GM21825 (cell line): Measurements from ENCODE around the gene STXBP5L.
"Not testable (repeated sequence)": the region's sequence is repeated elsewhere in the genome, so short reads cannot be mapped to it uniquely, and the experiment has no call there.

Experiments used
- ATAC-seq: cut with Tn5 transposase; IDR thresholded peaks from one replicate; pipeline ENCODE4 v1.9.1; 2021; ENCODE audit warnings: mild to moderate bottlenecking, moderate library complexity; ENCODE audit not compliant: unreplicated experiment

STXBP5L gene

GRCh38 chr3:121223116-121223515 is 315.1 kb downstream of the STXBP5L start:
- no peak for ATAC-seq

DNA sequence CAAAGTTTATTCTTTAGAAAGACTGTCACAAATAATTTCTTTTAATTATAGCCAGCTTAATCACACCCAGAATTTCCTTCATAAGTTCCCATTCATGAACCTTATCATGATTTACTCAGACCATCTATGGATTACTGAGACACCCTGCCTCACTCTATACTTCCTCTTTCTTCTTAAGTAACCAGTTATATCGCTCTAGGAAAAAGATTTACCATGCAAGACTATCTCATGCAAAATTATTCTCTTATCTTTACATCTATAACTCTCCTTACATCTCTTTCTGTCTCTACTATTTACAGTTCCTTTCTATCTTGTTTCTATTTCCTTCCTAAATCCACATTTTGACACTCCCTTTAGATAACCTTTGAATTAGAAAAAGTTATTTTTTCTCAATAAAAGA is 321.0 kb downstream of the STXBP5L start:
- no peak for ATAC-seq

GRCh38 chr3:121230194-121230593 is 322.2 kb downstream of the STXBP5L start:
- not testable (repeated sequence) for ATAC-seq

- no peak for ATAC-seq
Observed at GRCh38 chr3:121231872-121232271, 323.9 kb downstream of the STXBP5L start.

DNA sequence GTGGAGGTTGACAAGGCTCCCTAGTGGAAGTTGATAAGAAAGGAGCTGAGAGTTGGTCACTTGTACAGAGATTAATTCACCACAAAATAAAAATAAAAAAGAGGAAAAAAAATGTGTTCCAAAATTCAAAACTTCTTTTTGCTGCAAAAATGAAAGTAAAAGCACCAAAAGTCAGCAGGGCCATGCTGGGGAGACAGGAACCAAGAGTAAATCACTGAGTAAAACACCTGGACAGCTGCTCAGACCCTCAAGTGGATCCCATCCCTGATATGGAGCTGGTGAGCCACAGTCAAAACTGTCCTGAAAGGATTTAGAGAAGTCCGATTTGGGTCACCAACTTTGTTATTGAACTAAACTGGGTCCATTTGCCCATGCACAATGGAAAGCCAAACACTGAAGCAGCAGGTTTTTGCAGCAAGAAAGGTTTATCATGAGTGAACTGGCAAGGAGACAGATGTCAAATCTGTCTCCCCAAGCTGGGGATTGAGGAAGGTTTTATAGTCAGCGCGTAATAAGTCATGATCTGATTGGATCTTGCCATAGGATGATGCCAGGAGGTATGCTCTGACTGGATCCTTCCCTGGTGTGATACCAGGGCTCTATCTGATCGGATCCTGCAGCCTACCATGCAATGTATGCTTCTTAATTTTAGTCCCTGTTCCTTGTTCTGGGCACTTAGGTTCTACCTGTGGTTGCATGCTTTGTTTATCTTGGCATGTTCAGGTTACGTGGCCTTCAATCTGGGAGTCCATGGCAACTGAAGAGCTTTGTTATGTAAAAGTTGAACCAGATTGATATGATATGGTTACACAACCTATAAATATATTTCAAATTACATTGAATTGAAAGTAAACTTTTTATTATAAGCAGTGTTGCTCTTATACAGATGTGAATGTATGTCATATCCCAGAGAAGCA is 324.6 kb downstream of the STXBP5L start:
- ATAC-seq = no peak

DNA sequence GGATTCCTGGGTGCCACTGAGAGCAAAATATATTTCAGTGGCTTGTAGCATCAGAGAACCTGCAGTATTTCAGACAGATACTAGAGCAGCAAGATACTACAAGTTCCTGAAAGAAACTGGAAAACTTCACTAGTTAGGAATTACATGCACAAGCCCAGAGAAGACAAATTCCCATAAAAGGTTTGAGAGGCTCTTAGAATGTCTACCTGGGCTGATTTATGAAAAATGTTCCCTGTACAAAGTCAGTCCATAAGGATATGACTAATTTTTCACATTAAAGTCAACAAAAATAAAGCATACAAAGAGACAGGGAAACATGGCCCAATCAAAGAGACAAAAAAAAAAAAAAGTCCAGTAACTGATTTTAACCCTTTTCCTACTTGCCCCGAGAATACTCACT is 335.2 kb downstream of the STXBP5L start:
- no peak for ATAC-seq

DNA sequence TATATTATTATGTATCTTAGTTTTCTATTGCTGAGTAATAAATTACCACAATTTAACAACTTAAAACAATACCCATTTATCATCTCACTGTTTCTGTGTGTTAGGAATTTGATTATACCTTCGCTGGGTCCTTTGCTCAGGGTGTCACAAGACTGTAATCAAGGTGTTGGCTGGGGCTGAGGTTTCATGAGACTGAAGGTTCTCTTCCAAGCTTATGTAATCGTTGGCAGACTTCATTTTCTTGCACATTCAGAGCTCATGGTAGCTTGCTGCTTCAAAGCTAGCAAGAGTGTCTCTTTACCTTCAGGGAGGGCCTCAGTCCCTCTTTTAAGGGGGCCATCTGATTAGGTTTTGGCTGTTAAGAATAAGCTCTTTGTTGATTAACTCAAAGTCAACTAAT is 344.7 kb downstream of the STXBP5L start:
- ATAC-seq = no peak

GRCh38 chr3:121269389-121269788 is 361.4 kb downstream of the STXBP5L start:
- no peak for ATAC-seq

DNA sequence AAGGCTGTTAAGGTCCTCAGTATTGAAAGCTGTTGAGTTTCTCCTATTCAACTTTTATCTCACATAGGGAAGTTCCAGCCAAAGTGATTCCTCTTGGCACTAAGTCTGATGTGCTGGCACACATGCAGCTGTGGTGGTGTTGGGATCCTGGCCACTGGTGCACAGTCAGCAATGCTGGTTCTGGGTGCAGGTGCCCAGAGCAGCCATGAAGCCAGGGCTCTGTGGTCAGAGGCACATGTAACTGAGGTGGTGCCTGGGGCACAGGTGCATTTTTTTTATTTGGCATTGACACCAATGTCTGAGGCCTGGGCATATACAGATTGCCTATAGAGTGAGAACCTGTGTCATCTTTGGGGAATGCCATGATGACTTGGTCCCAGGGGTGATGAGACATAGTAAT is 366.4 kb downstream of the STXBP5L start:
- no peak for ATAC-seq

- ATAC-seq = no peak
Observed at GRCh38 chr3:121295452-121295851, 387.4 kb downstream of the STXBP5L start.

DNA sequence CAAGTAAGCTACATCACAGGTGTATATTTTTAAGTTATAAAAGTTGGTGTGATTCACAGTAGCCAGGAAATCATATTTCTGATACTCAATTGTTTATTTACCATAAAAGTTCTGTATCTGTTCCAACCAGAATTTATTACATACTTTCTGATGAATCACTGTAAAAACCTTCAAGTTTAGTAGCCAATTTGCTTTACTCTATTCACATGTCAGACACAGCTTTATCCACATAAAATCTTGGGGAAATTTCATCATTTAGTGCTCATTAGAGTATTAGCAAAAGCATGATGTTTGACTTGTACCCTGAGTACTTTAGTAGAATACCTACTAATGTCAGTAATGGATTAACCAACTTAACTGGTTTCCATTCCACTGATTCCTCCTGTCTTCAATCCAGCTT is 388.0 kb downstream of the STXBP5L start:
- no peak for ATAC-seq

GRCh38 chr3:121324320-121324719 is 416.3 kb downstream of the STXBP5L start:
- ATAC-seq = no peak

- no peak for ATAC-seq
Observed at GRCh38 chr3:121330118-121330517, 422.1 kb downstream of the STXBP5L start.

DNA sequence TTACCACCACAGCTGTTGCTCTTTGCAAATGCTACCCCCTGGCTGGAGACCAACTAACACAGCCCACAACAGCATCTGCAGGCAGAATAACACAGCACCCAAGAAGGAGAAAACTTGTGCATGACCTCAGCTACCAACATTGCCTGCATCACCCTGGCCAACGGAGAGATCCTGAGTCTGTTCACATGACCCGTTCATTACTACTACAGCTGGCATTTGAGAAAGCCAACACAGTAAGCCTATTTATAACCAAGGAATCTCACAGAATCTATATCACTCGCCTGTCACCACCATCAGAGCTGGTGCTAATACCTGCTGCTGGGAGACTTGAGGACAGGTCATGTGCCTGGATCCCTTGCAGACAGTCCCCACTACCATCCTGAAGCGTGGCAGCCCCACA is 422.6 kb downstream of the STXBP5L start:
- ATAC-seq = no peak

GRCh38 chr3:121355960-121356359 is 448.0 kb downstream of the STXBP5L start:
- ATAC-seq = not testable (repeated sequence)

- ATAC-seq = no peak
Observed at GRCh38 chr3:121362035-121362734, 454.2 kb downstream of the STXBP5L start.

- ATAC-seq = not testable (repeated sequence)
Observed at GRCh38 chr3:121388308-121388707, 480.3 kb downstream of the STXBP5L start.

DNA sequence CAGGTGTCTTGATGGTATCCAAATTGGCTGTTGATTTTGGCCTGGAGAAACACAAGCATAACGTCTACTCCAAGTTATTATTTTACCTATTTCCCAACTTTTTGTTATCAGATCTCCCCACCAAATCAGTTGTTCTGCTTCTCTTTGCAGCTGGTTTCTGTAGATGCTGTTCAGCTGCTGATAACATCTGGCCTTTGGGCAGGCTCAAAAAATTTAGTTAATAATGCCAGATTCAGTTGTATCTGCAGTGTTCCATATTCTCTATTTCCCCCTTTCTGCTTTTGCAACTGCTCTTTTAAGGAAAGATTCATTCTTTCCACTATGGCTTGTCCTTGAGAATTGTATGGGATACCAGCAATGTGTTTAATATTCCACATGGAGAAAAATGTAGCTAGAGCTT is 488.0 kb downstream of the STXBP5L start:
- not testable (repeated sequence) for ATAC-seq

DNA sequence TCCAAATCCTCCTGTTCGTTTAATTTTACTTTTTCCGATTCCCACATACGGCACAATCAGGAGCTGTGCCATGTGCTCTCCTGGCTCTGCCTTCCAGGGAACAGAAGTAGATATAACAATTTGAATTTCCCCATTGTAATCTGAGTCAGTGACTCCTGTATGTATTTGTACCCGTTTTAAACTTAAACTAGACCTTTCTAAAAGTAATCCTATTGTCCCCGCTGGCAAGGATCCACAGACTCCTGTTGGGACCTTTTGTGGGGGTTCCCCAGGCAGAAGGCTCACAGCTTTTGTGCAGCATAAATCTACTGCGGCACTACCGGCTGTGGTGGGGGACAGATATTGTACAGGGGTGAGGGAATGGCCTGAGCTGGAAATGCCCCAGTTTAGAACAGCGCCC is 490.0 kb downstream of the STXBP5L start:
- ATAC-seq = not testable (repeated sequence)

- no peak for ATAC-seq
Observed at GRCh38 chr3:121399820-121400219, 491.8 kb downstream of the STXBP5L start.

- no peak for ATAC-seq
Observed at GRCh38 chr3:121405631-121406030, 497.6 kb downstream of the STXBP5L start.

DNA sequence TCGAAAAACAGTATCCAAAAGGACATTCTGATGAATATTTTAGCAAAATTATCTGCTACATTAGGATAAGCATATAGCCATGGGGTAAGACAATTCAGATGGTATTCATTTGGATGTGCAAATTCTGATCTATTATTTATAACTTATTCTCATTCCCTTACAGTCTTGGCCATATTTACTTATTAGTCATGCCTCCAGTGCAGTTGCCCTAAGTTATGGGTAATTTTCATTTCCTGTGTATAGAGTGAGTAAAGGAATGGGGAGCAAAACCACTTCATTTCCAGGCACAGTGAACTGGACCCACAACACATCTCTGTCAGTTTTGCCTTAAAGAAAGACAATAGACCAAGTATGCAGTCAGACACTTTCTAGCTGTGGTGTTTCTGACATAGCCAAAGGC is 503.5 kb downstream of the STXBP5L start:
- ATAC-seq = no peak
